GM18873 (cell line): ENCODE results near the gene AMH.

Experiments
- ATAC-seq: cut with Tn5 transposase; IDR thresholded peaks from one replicate; pipeline ENCODE4 v1.9.1; 2021; ENCODE audit warnings: mild to moderate bottlenecking, moderate library complexity, moderate number of reproducible peaks; ENCODE audit not compliant: unreplicated experiment, low FRiP score

Gene AMH

DNA sequence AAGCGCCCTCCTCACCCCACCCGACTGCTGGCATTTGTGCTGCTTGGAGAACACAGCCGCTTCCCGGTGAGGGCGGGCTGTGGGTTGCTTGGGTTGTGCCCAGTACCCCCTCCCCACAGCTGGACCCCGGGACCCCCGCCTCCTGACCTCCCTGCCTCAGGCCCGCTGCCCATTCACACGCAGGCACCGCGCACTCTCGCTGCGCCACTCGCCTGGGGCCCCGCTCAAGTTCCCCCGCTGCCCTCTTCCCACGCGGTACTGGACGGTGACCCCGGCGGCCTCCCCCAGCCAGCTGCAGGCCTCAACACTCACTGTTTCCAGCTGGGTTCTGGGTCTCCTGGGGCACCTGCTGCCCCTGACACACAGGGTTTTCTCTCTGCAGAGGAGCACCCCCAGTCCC lies 29.4 kb upstream of the AMH start:
- ATAC-seq, result no peak

DNA sequence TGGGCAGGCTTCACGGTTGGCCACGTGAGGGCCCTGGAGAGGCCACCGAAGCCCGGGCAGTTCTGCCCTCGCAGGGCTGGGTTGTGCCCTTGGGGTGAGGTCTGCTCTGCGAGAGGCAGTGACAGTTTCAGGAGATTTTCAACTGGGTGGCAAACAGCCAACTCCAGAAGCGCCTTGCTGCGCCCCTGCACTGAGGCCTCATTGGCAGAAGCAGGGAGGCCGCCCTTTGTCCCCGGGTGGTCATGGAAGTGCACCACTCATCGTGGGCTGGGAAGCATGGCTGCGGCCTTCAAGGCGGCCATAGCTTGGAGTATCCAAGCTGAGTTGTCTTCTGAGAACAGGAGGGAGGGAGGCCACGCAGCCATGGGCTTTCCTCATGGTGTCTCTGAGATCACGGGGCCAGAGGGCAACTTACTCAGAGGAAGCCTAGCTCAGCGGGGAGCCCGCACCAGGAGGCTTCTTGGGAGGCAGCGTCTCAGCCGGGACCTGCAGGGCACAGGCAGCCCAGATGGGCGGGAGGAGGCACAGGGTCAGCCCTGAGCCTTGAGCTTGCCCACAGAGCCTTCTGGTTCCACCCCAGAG lies 27.8 kb upstream of the AMH start:
- ATAC-seq, result no peak

DNA sequence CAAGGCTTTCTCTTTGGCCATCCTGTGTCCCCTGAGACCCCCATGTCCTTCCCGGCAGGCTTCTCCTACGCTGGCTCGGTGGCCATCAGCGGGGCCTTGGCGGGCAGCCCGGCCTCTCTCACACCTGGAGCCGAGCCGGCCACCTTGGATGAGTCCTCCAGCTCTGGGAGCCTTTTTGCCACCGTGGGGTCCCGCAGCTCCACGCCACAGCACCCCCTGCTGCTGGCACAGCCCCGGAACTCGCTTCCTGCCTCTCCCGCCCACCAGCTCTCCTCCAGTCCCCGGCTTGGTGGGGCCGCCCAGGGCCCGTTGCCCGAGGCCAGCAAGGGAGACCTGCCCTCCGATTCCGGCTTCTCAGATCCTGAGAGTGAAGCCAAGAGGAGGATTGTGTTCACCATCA lies 27.2 kb upstream of the AMH start:
- ATAC-seq, result no peak

GRCh38 chr19:2223391-2223790 lies 25.7 kb upstream of the AMH start:
- no peak for ATAC-seq

- ATAC-seq, result no peak
These were observed 25.2 kb upstream of the AMH start for GRCh38 chr19:2223959-2224358.

- no peak for ATAC-seq
These were observed 24.3 kb upstream of the AMH start for GRCh38 chr19:2224754-2225349.

DNA sequence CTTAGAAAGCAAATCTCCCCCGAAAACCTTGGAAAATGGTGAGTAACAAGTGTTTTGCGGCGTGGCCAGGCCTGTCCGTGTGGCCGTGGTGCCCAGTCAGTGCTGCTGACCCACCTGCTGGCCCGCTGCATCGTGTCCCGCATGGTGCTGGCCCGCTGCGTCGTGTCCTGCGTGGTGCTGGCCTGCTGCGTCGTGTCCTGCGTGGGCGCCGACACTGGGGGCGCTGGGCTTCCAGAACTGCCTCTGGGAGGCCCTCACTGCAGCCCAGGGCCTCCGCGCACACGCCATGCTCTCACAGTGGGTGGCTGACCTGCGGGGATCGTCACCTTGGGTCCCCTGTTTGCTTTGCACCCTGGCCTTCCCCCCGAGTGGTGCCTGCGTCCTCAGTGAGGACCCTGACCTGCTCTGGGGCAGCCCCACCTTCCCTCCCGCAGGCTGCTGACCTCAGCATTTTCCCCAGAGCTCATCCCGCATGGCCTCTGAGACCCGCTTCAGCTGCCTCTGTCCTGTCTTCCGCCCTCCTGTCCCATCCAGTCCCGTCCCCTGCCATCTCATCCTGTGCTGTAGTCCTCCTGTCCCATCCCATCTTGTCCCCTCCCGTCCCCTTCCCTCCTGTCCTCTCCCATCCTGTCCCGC lies 23.6 kb upstream of the AMH start:
- ATAC-seq, result no peak

GRCh38 chr19:2226051-2226839 lies 22.9 kb upstream of the AMH start:
- no peak for ATAC-seq

- no peak for ATAC-seq
These were observed 22.2 kb upstream of the AMH start for GRCh38 chr19:2226840-2227360.

DNA sequence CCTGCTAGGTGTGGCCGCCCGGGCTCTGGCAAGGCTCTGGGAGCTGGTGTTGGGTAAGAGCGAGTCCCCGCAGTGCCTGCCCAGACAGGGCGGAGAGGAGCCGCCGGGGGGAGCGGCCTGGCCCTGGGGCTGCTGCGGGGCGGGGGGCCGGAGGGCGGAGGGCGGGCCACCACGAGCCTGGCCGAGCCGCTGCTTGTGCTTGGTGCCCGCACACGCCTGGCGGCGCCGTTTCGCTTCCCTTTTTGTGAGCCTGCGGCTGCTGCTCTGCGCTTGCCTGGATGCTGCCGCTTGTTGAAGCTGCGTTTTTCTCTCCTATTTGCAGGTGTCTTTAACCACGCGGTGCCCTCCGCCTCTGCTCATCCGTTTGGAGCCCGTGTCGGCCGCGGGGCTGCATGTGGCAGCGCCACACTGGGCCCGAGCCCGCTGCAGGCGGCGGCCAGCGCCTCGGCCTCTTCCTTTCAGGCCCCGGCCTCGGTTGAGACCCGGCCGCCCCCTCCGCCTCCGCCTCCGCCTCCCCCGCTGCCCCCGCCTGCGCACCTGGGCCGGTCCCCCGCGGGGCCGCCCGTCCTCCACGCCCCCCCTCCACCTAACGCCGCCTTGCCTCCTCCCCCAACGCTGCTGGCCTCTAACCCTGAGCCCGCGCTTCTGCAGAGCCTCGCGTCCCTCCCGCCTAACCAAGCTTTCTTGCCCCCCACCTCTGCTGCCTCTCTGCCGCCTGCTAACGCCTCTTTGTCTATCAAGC lies 21.5 kb upstream of the AMH start:
- ATAC-seq, result peak; percentile 43

- no peak for ATAC-seq
These were observed 20.7 kb upstream of the AMH start for GRCh38 chr19:2228157-2229030.

DNA sequence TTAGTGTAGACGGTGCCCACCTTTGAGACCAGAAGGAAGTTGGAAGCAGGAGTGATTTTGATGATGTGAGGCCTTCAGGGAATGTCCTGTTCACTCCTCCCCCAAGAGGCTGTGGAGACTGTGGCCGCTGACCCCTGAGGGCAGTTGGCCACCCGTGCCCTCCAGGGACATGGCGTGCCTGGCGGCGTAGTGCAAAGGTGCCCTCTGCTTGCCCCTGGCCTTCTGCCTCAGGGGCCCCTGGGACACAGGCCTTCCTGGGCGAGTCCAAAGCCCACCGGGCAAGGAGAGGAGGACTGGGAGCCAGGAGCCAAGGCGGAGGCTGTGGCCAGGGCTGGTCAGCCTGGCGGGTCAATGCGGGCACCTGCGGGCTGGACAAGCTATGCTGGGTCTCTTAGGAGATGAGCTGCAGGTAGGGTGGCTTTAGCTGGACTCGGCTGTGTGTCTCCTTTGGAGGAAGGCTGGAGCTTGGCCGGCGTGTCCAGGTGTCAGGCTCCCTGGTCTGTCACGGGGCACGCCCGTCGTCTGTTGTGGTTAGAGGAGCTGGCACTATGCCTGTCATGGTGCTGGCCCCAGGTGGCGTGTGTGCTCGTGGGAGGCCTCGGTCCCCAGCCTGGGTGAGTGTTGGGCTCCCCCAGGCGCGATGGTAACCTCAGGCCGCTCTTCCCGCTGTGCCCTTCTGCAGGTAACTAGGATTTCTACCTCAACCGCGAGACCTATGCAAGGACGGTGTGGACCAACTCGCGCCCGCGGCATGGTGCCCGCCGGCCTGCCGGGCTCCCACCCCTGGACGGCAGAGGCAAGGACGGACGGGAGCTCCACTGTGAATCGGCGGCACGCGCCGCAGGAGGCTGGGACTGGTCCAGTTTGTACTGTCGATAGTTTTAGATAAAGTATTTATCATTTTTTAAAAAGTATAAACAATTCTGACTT lies 19.8 kb upstream of the AMH start:
- ATAC-seq, result no peak

DNA sequence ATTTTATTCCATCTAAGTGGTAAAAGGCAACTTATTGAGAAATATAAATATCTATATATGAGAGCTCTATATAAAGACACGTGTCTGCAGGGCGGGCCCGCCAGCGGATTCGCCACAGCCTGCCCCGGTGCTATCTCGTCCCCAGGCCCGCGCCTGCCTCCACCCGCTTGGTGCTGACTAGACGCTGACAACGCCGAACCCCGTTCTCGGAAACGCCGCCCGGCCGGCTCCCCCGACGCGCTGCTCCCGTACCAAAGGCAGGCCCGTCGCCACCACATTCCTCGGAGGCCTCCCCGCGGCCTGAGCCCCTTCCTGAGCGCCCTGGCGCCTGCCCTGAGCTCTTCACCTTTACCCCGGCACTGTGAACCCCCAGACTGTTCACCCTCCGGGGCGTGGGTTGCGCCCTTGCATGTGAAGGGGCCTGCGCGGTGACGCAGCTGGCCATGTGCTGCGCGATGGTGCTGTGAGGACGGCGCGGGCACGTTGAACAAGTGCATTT lies 19.0 kb upstream of the AMH start:
- no peak for ATAC-seq

DNA sequence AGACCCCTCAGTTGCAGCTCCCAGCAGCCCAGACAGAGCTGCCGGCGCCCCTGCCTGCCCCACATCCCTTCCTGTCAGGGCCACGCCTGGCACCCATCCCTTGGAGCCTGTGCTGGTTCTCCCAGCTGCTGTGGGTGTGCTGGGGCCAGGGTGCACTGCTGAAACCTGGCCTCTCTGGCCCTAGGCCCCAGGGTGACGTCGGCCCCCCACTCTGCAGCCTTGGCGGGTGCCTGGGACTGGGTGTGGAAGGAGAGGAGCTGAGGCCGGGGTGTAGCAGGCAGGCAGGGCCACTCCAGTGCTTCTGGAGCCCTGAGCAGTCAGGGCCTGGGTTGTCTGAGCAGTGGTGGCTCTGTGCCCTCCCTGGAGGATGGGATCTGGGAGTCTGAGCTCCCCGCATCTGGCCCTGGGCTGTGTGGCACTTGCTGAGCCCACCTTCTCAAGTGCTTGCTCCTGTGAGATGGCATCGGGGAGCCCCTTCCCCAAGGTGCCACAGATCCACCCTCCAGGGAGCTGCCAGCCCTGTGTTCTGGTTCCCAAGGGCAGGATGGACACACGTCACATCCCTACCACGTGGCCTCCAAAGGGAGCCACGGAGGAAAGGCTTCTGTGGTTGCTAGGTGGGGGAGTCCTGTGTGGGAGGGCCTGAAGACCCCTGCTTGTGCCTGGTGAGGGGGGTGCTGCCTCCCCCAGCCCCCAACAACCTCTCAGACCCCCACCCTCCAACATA lies 18.2 kb upstream of the AMH start:
- ATAC-seq, result no peak

- no peak for ATAC-seq
These were observed 17.4 kb upstream of the AMH start for GRCh38 chr19:2231621-2232221.

DNA sequence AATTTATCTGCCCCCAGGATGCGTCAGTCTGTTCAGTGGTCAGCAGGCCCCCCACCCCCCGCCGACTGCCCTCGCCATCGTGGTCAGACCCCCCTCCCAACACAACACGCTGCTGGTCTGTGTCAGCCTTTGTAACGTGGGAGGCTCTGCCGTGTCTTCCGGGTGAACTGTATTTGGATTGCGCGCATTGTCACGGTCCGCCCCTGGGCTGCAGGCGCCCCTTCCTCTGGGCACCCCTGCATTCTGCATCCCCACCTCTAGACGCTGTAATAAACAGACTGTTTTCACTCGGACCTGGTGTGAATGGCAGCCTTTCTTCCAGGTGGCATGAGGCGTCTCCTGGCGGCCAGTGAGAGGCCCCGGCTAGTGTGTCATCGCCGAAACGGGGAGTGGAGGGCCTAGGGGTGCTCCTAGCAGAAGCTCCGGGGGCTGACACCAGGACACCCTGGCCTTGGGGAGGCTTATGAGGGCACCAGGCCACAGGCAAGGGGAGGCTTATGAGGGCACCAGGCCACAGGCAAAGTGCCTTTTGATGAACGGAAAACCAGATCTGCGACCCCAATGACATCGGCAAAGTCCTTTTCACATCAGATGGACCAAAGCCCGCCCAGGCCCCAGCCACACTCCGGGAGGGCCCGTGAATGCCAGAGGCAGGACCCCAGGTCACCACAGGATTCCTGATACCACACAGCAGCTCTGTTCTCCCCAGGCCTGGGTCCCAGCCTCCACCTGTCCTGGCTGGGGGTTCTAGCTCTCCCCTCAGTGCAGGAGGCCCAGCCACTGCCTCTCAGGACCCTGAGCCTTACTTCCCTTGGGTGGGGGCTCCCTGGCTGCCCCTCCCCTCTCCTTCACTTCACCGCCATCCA lies 16.6 kb upstream of the AMH start:
- ATAC-seq, result no peak
